Activated naive CD4-positive, alpha-beta T cell treated with anti-CD3 and anti-CD28 coated beads, Interleukin-2, amount 50 U/mL, for 24 hours (primary cell): Measurements from ENCODE around the gene HIVEP1.

Experiments
- H3K27ac Mint-ChIP-seq: one replicate; pipeline ENCODE4 v1.8.0; 2021; ENCODE audit warnings: mild to moderate bottlenecking, mixed read lengths
- H3K27me3 Mint-ChIP-seq: one replicate; pipeline ENCODE4 v1.8.0; 2021; ENCODE audit warnings: mixed read lengths
- H3K36me3 Mint-ChIP-seq: one replicate; pipeline ENCODE4 v1.8.0; 2021; ENCODE audit warnings: mixed read lengths
- H3K4me1 Mint-ChIP-seq: one replicate; pipeline ENCODE4 v1.8.0; 2021; ENCODE audit warnings: mixed read lengths
- H3K4me3 Mint-ChIP-seq: one replicate; pipeline ENCODE4 v1.8.0; 2021; ENCODE audit warnings: mild to moderate bottlenecking, mixed read lengths
- H3K9me3 Mint-ChIP-seq: one replicate; pipeline ENCODE4 v1.8.0; 2021; ENCODE audit warnings: mixed read lengths

Gene HIVEP1

GRCh38 chr6:12012038-12012557 is at the start of gene HIVEP1:
Gene HIVEP1, plus strand, starts transcription at chr6:12012312. Its CDS starts 3,317 bp downstream, at chr6:12015629.
- Mint-ChIP-seq H3K9me3 (no peaks in the 10 kb centered on the region), H3K36me3 (peaks cover 15% of the 10 kb centered on the region), H3K27me3 (no peaks in the 10 kb centered on the region), H3K4me1 (peaks cover 70% of the 10 kb centered on the region), H3K27ac (peak within 1 kb of the TSS; percentile 100), H3K4me3 (peak within 1 kb of the TSS; percentile 97)

- Mint-ChIP-seq H3K4me1 (peaks cover under 1% of the 10 kb centered on the region), H3K9me3 (no peaks in the 10 kb centered on the region), H3K4me3 (no peak overlapping the region), H3K36me3 (no peaks in the 10 kb centered on the region), H3K27me3 (no peaks in the 10 kb centered on the region), H3K27ac (no peak overlapping the region)
Measured at GRCh38 chr6:11963756-11964500, 48.2 kb upstream of the HIVEP1 start.

DNA sequence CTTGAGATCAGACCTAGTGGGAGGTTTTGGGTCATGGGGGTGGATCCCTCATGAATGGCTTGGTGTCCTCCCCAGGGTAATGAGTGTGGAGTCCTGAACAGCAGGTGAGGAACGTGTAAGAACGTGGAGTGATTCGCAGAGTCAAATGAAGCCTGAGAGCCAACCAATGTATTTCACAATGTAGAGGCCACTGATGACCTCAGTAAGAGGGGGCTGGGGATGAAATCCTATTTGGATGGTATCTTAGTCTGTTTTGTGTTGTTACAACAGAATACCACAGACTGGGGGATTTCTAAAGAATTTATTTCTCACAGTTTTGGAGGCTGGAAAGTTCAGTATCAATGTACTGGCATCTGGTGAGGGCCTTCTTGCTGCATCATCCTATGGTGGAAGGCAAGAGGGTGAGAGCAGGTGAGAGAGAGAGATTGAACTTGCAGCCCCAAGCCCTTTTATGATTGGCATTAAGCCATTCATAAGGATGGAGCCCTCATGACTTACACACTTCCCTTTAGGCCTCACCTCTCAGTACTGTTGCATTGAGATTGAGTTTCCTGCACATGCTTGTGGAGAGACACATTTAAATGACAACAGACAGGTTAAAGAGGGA is 47.3 kb upstream of the HIVEP1 start:
- no peaks in the 10 kb centered on the region for H3K36me3 Mint-ChIP-seq
- no peak overlapping the region for H3K27ac Mint-ChIP-seq
- H3K9me3 Mint-ChIP-seq: no peaks in the 10 kb centered on the region
- H3K27me3 Mint-ChIP-seq: no peaks in the 10 kb centered on the region
- H3K4me3 Mint-ChIP-seq: no peak overlapping the region
- H3K4me1 Mint-ChIP-seq: peaks cover 4% of the 10 kb centered on the region

DNA sequence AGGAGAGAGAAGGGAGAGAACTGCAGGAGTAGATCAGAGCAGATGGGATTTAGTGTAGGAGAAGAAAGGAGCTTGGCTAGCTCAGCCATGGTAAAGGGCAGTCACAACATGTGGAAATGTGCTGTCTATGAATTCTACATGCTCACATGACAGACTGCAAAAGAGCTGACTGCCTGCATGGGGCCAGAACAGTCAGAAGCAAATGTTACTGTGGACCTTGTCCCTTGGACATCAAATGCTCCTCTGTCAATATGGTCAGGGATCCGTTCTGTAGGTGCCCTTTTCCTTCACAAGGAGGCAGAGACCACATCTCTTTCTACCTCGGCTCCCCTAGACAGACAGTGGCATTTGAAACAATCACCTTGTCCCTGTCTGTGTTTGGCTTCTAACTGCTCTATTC is 46.6 kb upstream of the HIVEP1 start:
- Mint-ChIP-seq H3K4me3 (no peak overlapping the region), H3K9me3 (no peaks in the 10 kb centered on the region), H3K27me3 (no peaks in the 10 kb centered on the region), H3K4me1 (peaks cover 4% of the 10 kb centered on the region), H3K27ac (no peak overlapping the region), H3K36me3 (no peaks in the 10 kb centered on the region)

GRCh38 chr6:11968241-11968806 is 43.8 kb upstream of the HIVEP1 start:
- peaks cover 4% of the 10 kb centered on the region for H3K4me1 Mint-ChIP-seq
- H3K9me3 Mint-ChIP-seq: no peaks in the 10 kb centered on the region
- H3K27ac Mint-ChIP-seq: no peak overlapping the region
- H3K4me3 Mint-ChIP-seq: no peak overlapping the region
- no peaks in the 10 kb centered on the region for H3K36me3 Mint-ChIP-seq
- no peaks in the 10 kb centered on the region for H3K27me3 Mint-ChIP-seq

DNA sequence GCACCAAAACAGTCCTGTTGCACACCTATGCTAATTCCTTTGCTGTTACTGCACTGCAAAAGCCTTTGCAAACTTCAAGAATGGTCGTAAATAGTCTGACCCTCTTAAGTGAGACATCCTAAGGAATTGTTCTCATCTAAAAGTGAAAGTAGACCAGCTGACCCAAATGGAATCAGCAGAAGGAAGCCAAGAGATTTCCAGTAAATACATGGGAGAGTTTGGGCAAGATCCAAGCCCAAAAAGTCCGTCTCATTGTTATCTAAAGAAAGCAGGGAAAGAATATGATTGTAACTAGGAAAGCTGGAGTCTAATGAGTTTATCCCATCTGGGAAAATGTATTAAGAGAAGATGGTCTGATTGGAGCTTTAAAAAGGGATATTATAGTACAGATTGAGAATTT is 43.0 kb upstream of the HIVEP1 start:
- H3K36me3 Mint-ChIP-seq: no peaks in the 10 kb centered on the region
- peaks cover 4% of the 10 kb centered on the region for H3K4me1 Mint-ChIP-seq
- H3K9me3 Mint-ChIP-seq: no peaks in the 10 kb centered on the region
- H3K4me3 Mint-ChIP-seq: no peak overlapping the region
- H3K27me3 Mint-ChIP-seq: no peaks in the 10 kb centered on the region
- H3K27ac Mint-ChIP-seq: no peak overlapping the region

GRCh38 chr6:11970114-11970513 is 42.0 kb upstream of the HIVEP1 start:
- no peak overlapping the region for H3K4me3 Mint-ChIP-seq
- H3K9me3 Mint-ChIP-seq: no peaks in the 10 kb centered on the region
- H3K4me1 Mint-ChIP-seq: peaks cover 8% of the 10 kb centered on the region
- H3K27me3 Mint-ChIP-seq: no peaks in the 10 kb centered on the region
- H3K27ac Mint-ChIP-seq: no peak overlapping the region
- H3K36me3 Mint-ChIP-seq: no peaks in the 10 kb centered on the region

GRCh38 chr6:11971154-11971553 is 41.0 kb upstream of the HIVEP1 start:
- Mint-ChIP-seq H3K27ac (no peak overlapping the region), H3K4me1 (peaks cover 13% of the 10 kb centered on the region), H3K36me3 (no peaks in the 10 kb centered on the region), H3K4me3 (no peak overlapping the region), H3K27me3 (no peaks in the 10 kb centered on the region), H3K9me3 (no peaks in the 10 kb centered on the region)

DNA sequence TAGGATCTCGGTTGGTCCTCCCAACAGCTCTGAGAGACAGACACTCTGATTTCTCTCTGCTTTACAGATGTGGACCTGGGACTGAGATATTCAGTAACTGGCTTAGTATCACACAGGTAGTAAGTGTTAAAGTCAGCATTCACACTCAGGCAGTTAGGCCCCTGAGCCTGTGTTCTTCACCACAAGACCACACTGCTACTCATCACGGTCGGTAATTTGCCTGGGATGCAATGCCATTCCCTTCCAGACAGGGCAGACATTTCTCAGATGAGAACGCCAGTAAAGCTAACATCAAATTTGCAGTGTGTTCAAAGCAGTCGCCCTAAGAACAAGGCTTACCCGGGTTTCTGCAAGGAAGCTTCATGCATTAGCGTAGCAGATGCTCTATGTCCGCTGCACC is 39.8 kb upstream of the HIVEP1 start:
- H3K9me3 Mint-ChIP-seq: no peaks in the 10 kb centered on the region
- H3K4me3 Mint-ChIP-seq: no peak overlapping the region
- H3K36me3 Mint-ChIP-seq: no peaks in the 10 kb centered on the region
- H3K27me3 Mint-ChIP-seq: no peaks in the 10 kb centered on the region
- H3K27ac Mint-ChIP-seq: no peak overlapping the region
- peaks cover 21% of the 10 kb centered on the region for H3K4me1 Mint-ChIP-seq

- H3K4me3 Mint-ChIP-seq: no peak overlapping the region
- H3K27me3 Mint-ChIP-seq: no peaks in the 10 kb centered on the region
- H3K4me1 Mint-ChIP-seq: peaks cover 24% of the 10 kb centered on the region
- no peaks in the 10 kb centered on the region for H3K9me3 Mint-ChIP-seq
- H3K36me3 Mint-ChIP-seq: no peaks in the 10 kb centered on the region
- no peak overlapping the region for H3K27ac Mint-ChIP-seq
Measured at GRCh38 chr6:11972806-11973205, 39.3 kb upstream of the HIVEP1 start.

DNA sequence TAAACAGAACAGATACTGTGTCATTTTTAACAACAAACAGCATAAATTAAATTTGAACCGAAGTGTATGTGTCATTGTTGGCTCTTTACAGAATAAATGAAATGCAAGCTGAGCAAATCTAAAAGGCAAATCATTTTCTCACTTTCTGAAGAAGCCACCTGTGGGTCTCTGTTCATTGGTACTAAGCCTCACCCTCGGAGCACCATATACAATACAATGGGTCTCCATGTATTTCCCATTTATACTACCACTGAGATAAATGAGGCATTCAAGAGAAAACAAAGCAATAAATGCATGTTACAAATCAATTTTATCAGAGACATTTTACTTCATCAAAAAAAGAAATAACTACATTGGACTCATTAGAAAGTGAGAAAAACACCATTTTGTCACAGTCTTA is 38.9 kb upstream of the HIVEP1 start:
- no peak overlapping the region for H3K27ac Mint-ChIP-seq
- H3K4me3 Mint-ChIP-seq: no peak overlapping the region
- H3K36me3 Mint-ChIP-seq: no peaks in the 10 kb centered on the region
- no peaks in the 10 kb centered on the region for H3K27me3 Mint-ChIP-seq
- no peaks in the 10 kb centered on the region for H3K9me3 Mint-ChIP-seq
- H3K4me1 Mint-ChIP-seq: peaks cover 28% of the 10 kb centered on the region

DNA sequence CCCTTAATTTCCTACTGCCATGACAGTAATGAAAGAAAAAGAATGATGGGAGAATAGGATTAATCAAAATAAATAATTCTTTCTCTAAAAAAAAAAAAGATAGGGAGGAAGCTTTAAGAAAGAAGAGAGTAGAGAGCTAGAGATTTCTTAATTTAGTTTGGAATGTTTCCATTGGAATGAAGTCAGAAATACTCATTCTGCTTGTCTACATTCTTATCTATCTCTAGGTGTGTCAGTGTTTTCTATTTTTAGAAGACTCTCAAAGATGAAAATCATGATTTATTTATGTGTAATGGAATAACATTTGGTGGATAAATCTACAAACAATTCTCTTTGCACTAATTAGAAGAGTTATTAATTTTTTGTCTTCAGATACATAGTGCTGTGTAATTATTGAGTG is 38.0 kb upstream of the HIVEP1 start:
- no peaks in the 10 kb centered on the region for H3K36me3 Mint-ChIP-seq
- no peaks in the 10 kb centered on the region for H3K27me3 Mint-ChIP-seq
- H3K4me1 Mint-ChIP-seq: peaks cover 30% of the 10 kb centered on the region

GRCh38 chr6:11975353-11975977 is 36.6 kb upstream of the HIVEP1 start:
- H3K27me3 Mint-ChIP-seq: no peaks in the 10 kb centered on the region
- peak overlapping the region; percentile 8 for H3K27ac Mint-ChIP-seq
- H3K36me3 Mint-ChIP-seq: no peaks in the 10 kb centered on the region
- H3K4me1 Mint-ChIP-seq: peaks cover 28% of the 10 kb centered on the region
- H3K9me3 Mint-ChIP-seq: no peaks in the 10 kb centered on the region
- H3K4me3 Mint-ChIP-seq: peak overlapping the region; percentile 31

More for the DNA sequence above, 38.0 kb upstream of the HIVEP1 start:
- H3K27ac Mint-ChIP-seq: no peak overlapping the region
- H3K4me3 Mint-ChIP-seq: no peak overlapping the region
- H3K9me3 Mint-ChIP-seq: no peaks in the 10 kb centered on the region

DNA sequence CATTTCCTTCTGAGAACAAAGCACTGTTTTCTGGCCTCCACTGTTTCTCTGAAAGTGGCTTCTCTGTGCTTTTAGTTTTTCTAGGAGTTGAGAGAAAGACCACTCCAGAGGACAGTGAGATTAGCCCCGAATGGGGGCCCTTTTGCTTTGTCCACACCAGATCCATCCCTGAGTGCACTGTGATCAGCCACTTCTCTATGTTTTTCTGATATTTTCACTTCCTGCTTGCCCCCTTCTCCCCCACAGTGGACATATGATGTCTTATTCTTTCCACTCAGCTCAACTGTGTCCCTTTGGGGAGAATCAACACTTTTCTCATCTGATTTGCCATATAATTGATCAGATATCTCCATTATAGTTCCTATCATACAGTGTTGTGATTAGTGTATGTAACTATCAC is 35.6 kb upstream of the HIVEP1 start:
- H3K4me3 Mint-ChIP-seq: no peak overlapping the region
- H3K36me3 Mint-ChIP-seq: no peaks in the 10 kb centered on the region
- no peaks in the 10 kb centered on the region for H3K9me3 Mint-ChIP-seq
- H3K27ac Mint-ChIP-seq: peak overlapping the region; percentile 2
- peaks cover 28% of the 10 kb centered on the region for H3K4me1 Mint-ChIP-seq
- H3K27me3 Mint-ChIP-seq: no peaks in the 10 kb centered on the region

DNA sequence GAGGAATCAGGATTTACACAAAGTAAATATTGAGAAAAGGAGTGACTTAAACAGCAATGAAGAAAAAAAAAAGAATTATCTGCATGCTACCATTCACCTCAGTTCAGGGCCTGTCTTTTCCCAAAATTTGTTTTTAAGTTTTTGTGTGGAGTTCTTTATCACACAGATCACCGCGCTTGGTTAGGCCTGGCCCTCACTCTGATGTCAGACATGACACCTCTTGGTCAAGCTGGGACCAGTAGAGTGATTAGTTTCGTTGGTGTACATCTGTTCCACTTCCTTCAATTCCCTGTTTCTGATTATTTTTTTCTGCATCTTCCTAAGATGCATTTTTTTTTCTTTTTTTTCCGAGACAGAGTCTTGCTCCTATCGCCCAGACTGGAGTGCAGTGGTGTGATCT is 34.9 kb upstream of the HIVEP1 start:
- peaks cover 28% of the 10 kb centered on the region for H3K4me1 Mint-ChIP-seq
- H3K9me3 Mint-ChIP-seq: no peaks in the 10 kb centered on the region
- no peaks in the 10 kb centered on the region for H3K36me3 Mint-ChIP-seq
- H3K4me3 Mint-ChIP-seq: no peak overlapping the region
- no peaks in the 10 kb centered on the region for H3K27me3 Mint-ChIP-seq
- H3K27ac Mint-ChIP-seq: no peak overlapping the region

- H3K27ac Mint-ChIP-seq: no peak overlapping the region
- H3K9me3 Mint-ChIP-seq: no peaks in the 10 kb centered on the region
Measured at GRCh38 chr6:11977738-11978137, 34.4 kb upstream of the HIVEP1 start.

More at GRCh38 chr6:11977738-11978137, 34.4 kb upstream of the HIVEP1 start:
- H3K36me3 Mint-ChIP-seq: no peaks in the 10 kb centered on the region
- H3K27me3 Mint-ChIP-seq: no peaks in the 10 kb centered on the region
- peaks cover 28% of the 10 kb centered on the region for H3K4me1 Mint-ChIP-seq
- H3K4me3 Mint-ChIP-seq: no peak overlapping the region
